GM18505 (cell line): ENCODE data around the gene GCC2.

ENCODE experiments used
- ATAC-seq: cut with Tn5 transposase; IDR thresholded peaks from one replicate; pipeline ENCODE4 v1.9.1; 2021; ENCODE audit not compliant: unreplicated experiment
- POLR2A ChIP-seq: IDR thresholded peaks from 4 replicates; pipeline ENCODE4 v1.6.1; 2011; ENCODE audit warnings: borderline replicate concordance; ENCODE audit not compliant: insufficient read depth, insufficient read length; ENCODE audit errors: extremely low read depth

GCC2 gene

GRCh38 chr2:108448678-108449409, at the start of gene GCC2:
GCC2 (plus strand) TSS chr2:108449206; CDS start chr2:108449275, 69 bp downstream.
- peak; percentile 94 for TF ChIP-seq POLR2A
- peak; percentile 99 for ATAC-seq

DNA sequence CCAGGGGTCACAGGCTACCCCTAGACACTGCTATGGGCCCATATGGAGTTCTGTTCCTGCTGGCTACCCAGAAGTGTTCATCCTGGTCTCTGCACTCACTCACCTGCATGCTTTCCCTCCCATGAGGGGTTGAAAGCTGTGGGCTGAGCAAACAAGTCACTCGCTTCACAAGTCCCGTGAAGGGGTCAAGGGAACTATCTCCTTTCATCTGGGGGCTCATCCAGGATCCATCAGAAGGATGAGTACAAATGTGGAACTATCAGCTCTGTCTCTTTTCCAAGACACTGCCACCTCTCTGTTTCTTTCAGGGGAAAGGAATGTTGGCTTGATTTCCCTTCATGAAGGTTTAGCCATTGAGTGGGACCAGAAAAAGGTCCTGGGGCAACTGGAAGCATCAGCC, 49.5 kb upstream of the GCC2 start:
- ATAC-seq = no peak
- no peak for TF ChIP-seq POLR2A

GRCh38 chr2:108401800-108402199, 47.2 kb upstream of the GCC2 start:
- ATAC-seq = no peak
- TF ChIP-seq POLR2A = no peak

- ATAC-seq = no peak
- no peak for TF ChIP-seq POLR2A
Measured at GRCh38 chr2:108403494-108403893, 45.5 kb upstream of the GCC2 start.

DNA sequence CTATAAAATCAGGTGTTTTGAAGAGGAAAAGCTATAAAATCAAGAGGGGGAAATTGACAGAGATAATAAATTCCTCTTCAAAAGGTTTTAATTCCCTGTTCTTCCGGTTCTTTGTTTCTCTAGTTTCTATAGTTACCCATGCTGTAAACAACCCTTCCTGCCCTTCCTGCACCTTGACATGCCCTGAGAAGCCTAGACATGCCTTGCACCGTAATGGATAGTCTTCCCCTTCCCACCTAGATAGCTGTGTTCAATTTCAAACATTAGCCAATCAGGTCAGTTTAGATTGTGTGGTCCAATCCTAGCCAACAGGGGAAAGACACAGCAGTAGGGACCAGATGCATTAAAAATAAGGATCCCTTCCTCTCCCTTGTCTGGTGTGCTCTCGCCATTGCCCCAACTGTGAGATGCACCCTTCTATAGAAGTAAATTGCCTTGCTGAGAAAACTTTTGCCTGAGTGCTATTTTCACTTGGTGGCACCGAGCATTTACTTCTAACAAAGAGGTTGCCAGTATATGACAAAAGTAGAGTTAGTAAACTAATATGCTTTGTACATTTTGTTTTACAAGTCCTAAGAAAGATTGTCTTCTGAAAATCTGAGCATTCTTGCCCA, 44.1 kb upstream of the GCC2 start:
- no peak for TF ChIP-seq POLR2A
- ATAC-seq = no peak

DNA sequence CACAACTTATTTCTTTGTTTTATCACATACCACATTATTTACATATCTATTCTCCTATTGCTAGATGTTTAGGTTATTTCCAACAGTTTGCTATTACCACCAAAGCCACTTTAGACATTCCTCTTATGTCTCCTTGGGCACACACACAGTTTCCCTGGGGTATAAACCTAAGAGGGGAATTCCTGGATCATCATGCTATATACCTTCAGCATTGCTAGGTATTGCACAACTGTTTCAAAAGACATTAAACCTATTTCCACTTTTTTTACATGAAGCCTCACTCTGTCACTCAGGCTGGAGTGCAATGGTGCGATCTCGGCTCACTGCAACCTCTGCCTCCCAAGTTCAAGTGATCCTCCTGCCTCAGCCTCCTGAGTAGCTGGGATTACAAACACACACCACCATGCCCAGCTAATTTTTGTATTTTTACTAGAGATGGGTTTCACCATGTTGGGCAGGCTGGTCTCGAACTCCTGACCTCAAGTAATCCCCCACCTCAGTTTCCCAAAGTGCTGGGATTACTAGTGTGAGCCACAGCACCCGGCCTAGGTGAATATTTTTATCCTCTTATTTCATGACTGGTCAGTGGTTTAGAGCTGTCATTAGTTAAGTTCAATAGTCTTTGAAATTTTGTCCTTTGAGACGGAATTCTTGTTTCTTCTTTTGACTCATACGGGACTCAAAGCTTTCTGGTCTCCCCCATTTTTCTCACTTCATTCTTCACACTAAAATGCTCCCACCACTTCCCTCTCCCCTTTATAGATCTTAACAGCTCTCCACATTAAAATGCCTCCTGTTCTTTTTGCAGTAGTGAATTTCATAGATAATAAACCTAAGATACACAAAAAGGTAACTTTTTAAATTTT, 40.9 kb upstream of the GCC2 start:
- no peak for ATAC-seq
- no peak for TF ChIP-seq POLR2A

DNA sequence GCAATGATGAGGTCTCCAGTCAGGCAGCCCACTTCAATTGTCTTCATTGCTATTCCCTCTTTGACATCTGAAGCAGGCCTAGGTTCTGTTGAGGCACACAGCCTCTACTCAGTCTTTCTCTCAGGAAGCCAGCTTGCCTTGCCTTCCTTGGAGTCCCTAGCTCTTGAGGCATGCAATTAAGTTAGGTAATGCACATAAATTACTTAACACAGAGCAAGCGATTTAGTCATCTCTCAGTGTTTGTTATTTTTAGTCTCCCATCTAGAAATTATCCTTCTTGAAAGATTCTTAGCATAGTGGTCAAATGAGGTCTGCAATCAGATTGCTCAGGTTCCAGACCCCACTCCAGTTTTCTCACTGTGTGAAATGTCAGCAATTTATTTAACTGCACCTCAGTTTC, 39.2 kb upstream of the GCC2 start:
- no peak for ATAC-seq

DNA sequence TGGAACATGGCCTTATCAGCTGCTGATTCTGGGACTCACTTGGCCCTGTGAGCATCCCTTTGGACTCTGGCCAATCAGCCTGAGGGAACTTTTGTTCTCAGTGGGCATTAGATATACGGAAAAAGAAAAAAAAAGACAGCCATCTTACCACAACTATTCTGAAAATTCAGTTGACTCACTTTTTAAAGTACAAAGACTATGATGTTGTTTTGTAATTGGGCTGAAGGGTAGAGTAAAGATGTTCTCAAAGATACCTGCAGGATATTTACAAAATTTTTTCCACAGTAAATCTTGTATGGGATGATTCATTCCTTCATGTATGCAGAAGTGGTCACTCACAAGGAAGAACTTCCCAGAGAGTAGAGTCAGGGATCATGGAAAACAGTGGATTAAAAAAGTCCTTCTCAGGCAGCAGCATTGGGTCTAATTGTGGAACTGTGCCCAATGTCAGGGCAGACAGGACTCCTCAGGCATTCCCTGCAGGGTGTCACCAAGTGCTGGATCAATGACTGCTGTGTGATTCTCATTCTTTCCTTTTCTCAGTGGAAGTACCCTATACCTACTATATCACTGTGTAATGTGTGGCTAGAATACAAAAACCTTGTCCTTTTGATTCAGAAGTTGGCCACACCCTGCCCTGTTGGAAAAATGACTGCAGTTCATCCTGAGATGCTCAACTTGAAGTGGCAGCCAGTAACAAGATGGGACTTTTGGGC, 35.9 kb upstream of the GCC2 start:
- TF ChIP-seq POLR2A = no peak
- ATAC-seq = no peak

More for the DNA sequence above, 39.2 kb upstream of the GCC2 start:
- TF ChIP-seq POLR2A = no peak

DNA sequence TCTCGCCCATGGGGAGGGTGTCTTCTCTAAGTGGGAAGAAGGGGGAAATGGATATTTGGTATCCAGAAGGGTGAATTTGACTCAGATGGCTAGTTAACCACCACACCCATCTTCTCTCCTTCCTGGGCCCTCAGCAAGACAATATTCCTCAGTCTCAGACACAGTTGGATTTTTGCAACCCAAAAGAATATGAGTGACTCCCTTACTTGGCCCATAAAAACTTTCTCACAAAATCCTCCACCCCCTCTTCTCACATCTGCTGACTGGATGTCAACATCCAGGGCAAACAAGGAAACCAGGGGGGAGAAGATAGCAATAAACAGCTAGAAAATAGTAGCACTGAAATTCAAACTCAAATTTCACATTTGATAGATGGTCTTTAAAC, 35.3 kb upstream of the GCC2 start:
- ATAC-seq = no peak
- TF ChIP-seq POLR2A = no peak

DNA sequence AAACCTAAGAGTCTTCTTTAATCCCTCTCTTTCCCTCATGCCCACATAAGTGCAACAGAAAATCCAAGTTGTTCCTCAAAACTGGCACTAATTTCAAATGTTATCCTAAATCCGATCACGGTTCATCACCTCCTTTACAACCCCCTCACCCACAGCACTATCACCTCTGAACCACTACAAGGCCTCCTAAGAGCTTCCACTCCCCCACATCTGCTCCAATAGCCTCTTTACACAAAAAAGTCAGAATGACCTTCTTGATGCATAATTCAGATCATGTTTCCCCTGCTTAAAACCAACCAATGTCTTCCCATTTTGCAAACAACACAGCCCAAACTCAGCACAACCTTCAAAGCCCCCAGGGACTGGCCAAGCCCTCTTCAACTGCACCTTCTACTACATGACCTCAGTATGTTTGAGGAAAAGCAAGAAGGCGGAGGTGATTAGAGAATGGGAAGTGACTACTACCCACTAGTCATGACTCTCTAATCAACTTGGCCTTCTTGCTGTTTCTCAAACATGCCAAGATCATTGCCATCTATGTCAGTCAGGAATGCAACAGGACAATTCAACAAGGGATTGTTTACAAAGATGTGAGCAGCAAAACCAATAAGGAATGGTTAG, 34.6 kb upstream of the GCC2 start:
- ATAC-seq = no peak
- no peak for TF ChIP-seq POLR2A

DNA sequence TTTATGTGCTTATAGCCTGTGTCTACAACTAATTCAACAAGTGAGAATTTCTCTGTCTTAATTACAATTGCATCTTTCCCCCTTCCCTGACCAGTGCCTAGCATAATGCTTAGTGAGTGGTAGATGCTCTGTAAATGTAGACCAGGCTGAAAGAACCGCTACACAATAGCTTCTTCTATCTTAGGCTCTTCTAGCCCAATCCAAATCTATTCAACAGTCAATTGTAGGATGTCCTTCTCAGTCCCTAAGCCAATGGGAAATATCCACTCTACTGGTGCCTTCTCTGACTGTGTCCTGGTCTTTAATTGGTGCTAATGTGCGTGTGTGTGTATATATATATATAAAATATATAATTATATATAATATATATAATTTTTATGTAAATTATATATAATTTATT, 34.1 kb upstream of the GCC2 start:
- no peak for ATAC-seq
- no peak for TF ChIP-seq POLR2A

DNA sequence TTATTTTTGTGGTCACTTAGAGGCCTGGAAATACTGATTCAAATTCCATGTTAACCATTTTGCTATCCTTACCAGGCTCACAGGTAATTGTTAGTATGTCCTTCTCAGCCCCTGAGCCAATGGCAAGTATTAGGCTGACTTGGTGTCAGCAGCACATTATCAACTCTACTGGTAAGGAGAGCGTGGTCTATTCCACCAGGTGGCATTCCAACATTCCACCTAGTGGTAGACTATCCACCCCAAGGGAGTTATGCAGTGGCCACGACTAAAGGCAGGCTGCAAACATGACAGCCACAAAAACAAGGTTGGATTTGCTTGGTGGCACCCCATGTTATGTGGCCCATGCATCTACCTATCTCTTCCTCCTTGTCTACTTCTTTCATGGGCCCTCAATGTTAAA, 31.8 kb upstream of the GCC2 start:
- TF ChIP-seq POLR2A = no peak
- ATAC-seq = no peak

- no peak for TF ChIP-seq POLR2A
Measured at GRCh38 chr2:108418416-108418815, 30.6 kb upstream of the GCC2 start.

DNA sequence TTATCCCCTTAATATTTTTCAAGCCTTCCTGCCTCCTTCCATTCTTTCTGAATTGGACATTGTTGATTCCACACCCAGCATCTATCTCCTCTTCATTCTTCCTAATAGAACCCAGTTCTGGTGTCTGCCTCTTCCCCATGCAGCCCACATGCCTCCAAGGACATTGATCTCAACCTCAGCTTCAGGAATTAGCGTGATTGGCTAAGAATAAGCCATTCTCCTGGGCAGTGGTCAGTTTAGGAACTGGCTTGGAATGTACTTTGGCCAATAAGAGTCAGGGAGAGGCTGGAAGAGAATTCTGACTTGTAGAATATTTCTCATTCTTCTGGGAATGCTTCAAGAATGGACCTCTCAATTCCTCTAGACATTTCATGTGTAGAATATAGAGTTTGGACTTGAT, 25.9 kb upstream of the GCC2 start:
- TF ChIP-seq POLR2A = no peak
- no peak for ATAC-seq

More at GRCh38 chr2:108418416-108418815, 30.6 kb upstream of the GCC2 start:
- ATAC-seq = no peak
